Pancreas (tissue), 10 donors: ENCODE measurements around the gene EDC3. TPM values are rescaled to one million over a fixed set of nuclear protein-coding genes. Genes with fewer than 3 reads are reported as not detected.
A peak's percentile ranks its signal among the peaks of the same experiment; 100 is the strongest.

Experiments used
- ATAC-seq, 4 donors: fragments of 200-7000 bp; cut with Tn5 transposase; one replicate each; pipeline versions ENCODE4 v1.8.0 to v1.9.1; 2020; ENCODE audit warnings: mild to moderate bottlenecking in 4 of 4, moderate library complexity in 4 of 4
- DNase-seq, 6 donors: peaks; one replicate each; pipeline ENCODE4 v3.0.0-alpha.2; 2020
- FAIRE-seq: peaks from 2 replicates; lab custom pipeline; 2012; peaks lifted over from hg19 to GRCh38; lab: Jason Lieb, UNC
- H3K27ac ChIP-seq, 4 donors: fragments of 200-600 bp; sonication (generic); 1 replicate in 3 of 4; 2 replicates in 1 of 4; pipeline versions ENCODE4 v1.5.0 to v1.8.0; 2020
- H3K27me3 ChIP-seq, 4 donors: fragments of 200-600 bp; one replicate each; pipeline ENCODE4 v1.8.0; 2021
- H3K36me3 ChIP-seq, 3 donors: fragments of 200-600 bp; sonication (generic) in 1 of 3; one replicate each; pipeline versions ENCODE4 v1.5.0 to v1.8.0; 2020 to 2021
- H3K4me1 ChIP-seq, 3 donors: fragments of 200-600 bp; one replicate each; pipeline ENCODE4 v1.8.0; 2021
- H3K4me3 ChIP-seq, 4 donors: fragments of 200-600 bp; sonication (generic) in 2 of 4; one replicate each; pipeline versions ENCODE4 v1.5.0 to v1.8.0; 2020 to 2021
- H3K9me3 ChIP-seq, 4 donors: fragments of 200-600 bp; one replicate each; pipeline ENCODE4 v1.8.0; 2021
- WGBS, 2 donors: extraction: QIAGEN DNeasy Blood & Tissue Kit; methylation state at CpG; one replicate each; pipeline ENCODE4 v1.1.7; 2013; 5-methylcytosine and 5-hydroxymethylcytosine counted together
- intact Hi-C, 3 donors: fragments of 100-400 bp; cut with DNase I; formaldehyde crosslinking; loops; one replicate each; pipeline versions ENCODE4 v1.11.1 to v1.14.2; 2022
- polyA plus RNA-seq, 2 donors: library from polyadenylated mRNA; stranded (reverse); fragments of 200-250 nt; gene quantifications; one replicate each; pipeline ENCODE4 v1.2.3, GENCODE V29; 2013
- total RNA-seq, 6 donors: library from RNA; stranded (reverse); fragmentation: NEBNext Ultra II Directional in 4 of 6; extraction: Animal tissue kit (Norgen Biotek cat#: 25700) in 4 of 6; gene quantifications; one replicate each; pipeline versions ENCODE4 v1.2.1 to v1.2.4, GENCODE V29; 2021 to 2023
- TF ChIP-seq, protein P1 (sequence below), 4 donors: fragments of 200-600 bp; sonication (generic) in 3 of 4; IDR thresholded peaks; one replicate each; pipeline versions ENCODE4 v1.5.0 to v1.8.0; 2021; ENCODE audit warnings: antibody characterized with exemption in 4 of 4
- donor health status: healthy with polysubstance abuse.
- donor health status: DM: no; HTN: no; CAD: no; lungs with moderate emphysema.
- donor health status: DM: no; HTN: no; CAD: no.
- donor health status: control.
- donor health status: control.
- donor health status: Bipolar disorder and iron deficiency.
- donor health status: DM: yes; HTN: yes; CAD: no.
- donor health status: DM: no; HTN: no; CAD: no.
- donor health status: DM: no; HTN: no; CAD: no.
- donor health status: DM: yes; HTN: yes; CAD: no.

EDC3 gene
- total and polyA plus RNA-seq, 8 donors, result 7.6 to 19.5 (median 11.5) TPM

DNA sequence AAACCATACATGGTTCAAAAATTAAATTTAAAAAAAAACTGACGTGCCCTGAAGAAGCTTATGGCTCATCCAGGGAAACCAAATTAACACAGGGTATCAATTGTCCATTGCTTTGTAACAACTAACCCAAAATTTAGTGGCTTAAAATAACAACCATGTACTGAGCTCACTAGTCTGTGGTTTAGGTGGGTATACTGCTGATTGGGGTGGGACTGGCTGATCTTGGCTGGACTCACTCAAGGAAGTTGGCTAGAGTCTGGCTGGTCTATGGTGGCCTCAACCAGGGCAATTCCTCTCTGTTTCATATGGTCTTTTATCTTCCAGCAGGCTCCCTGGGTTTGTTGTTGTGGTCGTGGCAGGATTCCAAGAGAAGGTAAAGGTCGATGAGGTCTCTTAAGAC, 14.1 kb upstream of the EDC3 start:
- no peak for ATAC-seq
- 28 to 38% methylated on average over 3 of the region's 3 CpGs for WGBS, 2 donors
- no peak overlapping the region for H3K27ac ChIP-seq

DNA sequence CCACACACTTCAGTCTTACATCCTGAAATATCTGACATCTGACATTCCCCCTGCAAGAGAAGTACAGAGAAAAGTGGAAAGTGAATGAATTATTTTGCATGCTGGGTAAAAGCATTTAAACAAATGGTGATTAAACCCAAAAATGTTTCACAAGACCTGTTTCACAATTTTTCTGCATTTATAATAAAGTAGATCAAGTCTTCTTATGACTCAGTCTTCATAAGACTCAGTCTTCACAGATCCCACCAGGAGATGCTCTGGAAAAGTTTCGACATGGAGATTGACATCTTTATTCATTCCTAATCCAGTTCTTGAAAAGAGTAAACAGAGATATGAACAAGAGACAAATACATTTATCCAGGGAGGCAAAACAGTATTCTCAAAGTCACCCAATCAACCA, 13.2 kb upstream of the EDC3 start:
- Histone ChIP-seq H3K4me1 (no peaks in the 10 kb centered on the region), H3K9me3 (no peaks in the 10 kb centered on the region), H3K36me3 (no peaks in the 10 kb centered on the region), H3K4me3 (no peak overlapping the region), H3K27ac (no peak overlapping the region), H3K27me3 (no peaks in the 10 kb centered on the region)
- ATAC-seq (no peak), FAIRE-seq (no peak), DNase-seq (no peak)
- TF ChIP-seq, protein P1, sequence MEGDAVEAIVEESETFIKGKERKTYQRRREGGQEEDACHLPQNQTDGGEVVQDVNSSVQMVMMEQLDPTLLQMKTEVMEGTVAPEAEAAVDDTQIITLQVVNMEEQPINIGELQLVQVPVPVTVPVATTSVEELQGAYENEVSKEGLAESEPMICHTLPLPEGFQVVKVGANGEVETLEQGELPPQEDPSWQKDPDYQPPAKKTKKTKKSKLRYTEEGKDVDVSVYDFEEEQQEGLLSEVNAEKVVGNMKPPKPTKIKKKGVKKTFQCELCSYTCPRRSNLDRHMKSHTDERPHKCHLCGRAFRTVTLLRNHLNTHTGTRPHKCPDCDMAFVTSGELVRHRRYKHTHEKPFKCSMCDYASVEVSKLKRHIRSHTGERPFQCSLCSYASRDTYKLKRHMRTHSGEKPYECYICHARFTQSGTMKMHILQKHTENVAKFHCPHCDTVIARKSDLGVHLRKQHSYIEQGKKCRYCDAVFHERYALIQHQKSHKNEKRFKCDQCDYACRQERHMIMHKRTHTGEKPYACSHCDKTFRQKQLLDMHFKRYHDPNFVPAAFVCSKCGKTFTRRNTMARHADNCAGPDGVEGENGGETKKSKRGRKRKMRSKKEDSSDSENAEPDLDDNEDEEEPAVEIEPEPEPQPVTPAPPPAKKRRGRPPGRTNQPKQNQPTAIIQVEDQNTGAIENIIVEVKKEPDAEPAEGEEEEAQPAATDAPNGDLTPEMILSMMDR (IDR thresholded peaks at IDR 0.05), result no peak
- 14 to 19% methylated on average over 1 of the region's 1 CpG for WGBS, 2 donors
- intact Hi-C loops, result no loop called here

More for the DNA sequence above, 14.1 kb upstream of the EDC3 start:
- DNase-seq (no peak), FAIRE-seq (no peak)
- Histone ChIP-seq H3K9me3 (no peaks in the 10 kb centered on the region), H3K4me3 (no peak overlapping the region), H3K36me3 (no peaks in the 10 kb centered on the region), H3K4me1 (no peaks in the 10 kb centered on the region), H3K27me3 (no peaks in the 10 kb centered on the region)
- TF ChIP-seq, protein P1 (IDR thresholded peaks at IDR 0.05), result no peak
- intact Hi-C loops, result no loop called here

DNA sequence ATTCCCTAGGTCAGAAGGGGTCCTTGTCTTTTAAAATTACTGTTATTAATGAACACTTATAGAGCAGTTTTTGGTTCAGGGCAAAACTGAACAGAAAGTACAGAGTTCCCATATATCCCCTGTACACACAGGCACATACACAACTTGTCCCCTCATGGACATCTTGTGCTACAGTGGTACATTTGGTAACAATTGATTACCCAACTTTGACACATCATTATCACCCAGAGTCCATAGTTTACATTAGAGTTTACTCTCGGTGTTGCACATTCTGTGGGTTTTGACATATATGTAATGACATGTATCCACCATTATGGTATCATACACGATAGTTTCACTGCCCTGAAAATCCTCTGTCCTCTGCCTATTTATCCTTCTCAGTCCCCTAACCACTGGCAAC, 984 bp upstream of the EDC3 start:
- no peak for FAIRE-seq
- H3K36me3 ChIP-seq, result no peaks in the 10 kb centered on the region
- DNase-seq, result no peak
- 29 to 39% methylated on average over 2 of the region's 2 CpGs for WGBS, 2 donors
- H3K4me1 ChIP-seq, result peaks cover 0 to 13% (median 3%) of the 10 kb centered on the region in 3 donors
- H3K4me3 ChIP-seq, result peak overlapping the region in 1 of 4 donors; percentile 83
- no peaks in the 10 kb centered on the region for H3K9me3 ChIP-seq
- intact Hi-C loops, result no loop called here
- no peak overlapping the region for H3K27ac ChIP-seq
- ATAC-seq, result no peak
- TF ChIP-seq, protein P1 (IDR thresholded peaks at IDR 0.05), result no peak
- no peaks in the 10 kb centered on the region for H3K27me3 ChIP-seq

DNA sequence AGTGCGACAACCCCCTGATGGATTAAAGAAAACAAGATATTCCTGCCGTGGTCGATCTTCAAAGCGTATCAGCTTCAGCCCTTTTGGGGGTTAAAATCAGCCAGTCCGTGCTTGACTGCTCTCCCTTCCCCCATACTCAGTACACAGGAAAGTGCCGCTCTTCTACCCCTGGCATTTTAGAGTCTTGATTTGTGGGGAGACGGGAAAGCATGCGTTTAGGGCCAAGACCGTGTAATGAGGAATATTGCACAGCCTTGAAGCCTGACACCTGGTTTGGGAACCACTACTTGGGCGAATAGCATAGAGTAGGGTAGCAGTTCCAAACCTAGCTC, 540 bp upstream of the EDC3 start:
- Histone ChIP-seq H3K9me3 (no peaks in the 10 kb centered on the region), H3K4me1 (peaks cover 0 to 13% (median 3%) of the 10 kb centered on the region in 3 donors), H3K4me3 (peak overlapping the region; percentile 65 to 86 (median 74)), H3K27me3 (no peaks in the 10 kb centered on the region), H3K27ac (no peak overlapping the region), H3K36me3 (no peaks in the 10 kb centered on the region)
- no peak for DNase-seq
- no peak for ATAC-seq
- no peak for FAIRE-seq
- 2 to 3% methylated on average over 10 of the region's 10 CpGs for WGBS, 2 donors
- intact Hi-C loops, result no loop called here
- TF ChIP-seq, protein P1 (IDR thresholded peaks at IDR 0.05), result no peak

DNA sequence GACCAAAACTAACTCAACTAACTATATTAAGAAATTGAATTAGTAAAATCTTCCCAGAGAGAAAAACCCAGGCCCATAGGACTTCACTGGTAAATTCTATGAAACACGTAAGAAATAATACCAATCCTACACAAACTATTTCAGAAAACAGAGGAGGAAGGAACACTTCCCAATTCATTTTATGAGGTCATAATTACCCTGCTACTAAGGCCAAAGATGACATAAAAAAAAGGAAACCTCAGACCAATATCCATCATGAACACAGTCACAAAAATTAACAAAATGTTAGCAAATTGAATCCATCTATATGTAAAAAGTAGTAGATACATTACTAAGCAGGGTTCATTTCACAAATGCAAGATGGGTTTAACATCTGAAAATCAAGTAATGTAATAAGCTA, 3.5 kb downstream of the EDC3 start:
- DNase-seq (no peak), ATAC-seq (no peak), FAIRE-seq (no peak)
- Histone ChIP-seq H3K4me3 (no peak overlapping the region), H3K36me3 (no peaks in the 10 kb centered on the region), H3K9me3 (no peaks in the 10 kb centered on the region), H3K27me3 (no peaks in the 10 kb centered on the region), H3K27ac (no peak overlapping the region), H3K4me1 (peaks cover 0 to 13% (median 3%) of the 10 kb centered on the region in 3 donors)
- intact Hi-C loops, result no loop called here
- whole genome bisulfite sequencing, 2 donors, result 90 to 96% methylated on average over 1 of the region's 1 CpG
- TF ChIP-seq, protein P1 (IDR thresholded peaks at IDR 0.05), result no peak
